Measurements from ENCODE around the gene PRLH.

The PRLH gene

DNA sequence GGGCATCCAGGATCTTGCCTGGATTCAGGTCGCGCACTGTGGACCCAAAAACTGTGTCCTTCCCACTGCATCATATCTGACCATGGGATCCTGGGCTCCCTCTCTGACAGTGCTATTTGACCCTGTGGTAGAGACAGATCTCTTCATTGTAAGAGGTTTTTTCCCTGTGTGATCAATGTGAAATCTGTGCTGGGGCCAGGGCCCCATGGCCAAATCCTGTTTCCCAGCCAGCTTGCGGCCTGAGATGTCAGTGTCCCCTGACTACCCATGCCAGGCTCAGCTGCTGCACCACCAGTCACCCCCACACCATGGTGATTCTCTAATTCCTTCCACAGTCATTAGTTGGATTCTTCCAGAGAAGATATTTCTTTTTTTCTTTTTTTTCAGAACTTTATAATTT is 3.5 kb downstream of the PRLH start:
- Histone ChIP-seq H3K36me3 (ENCODE audit: insufficient read depth, low read depth, low read length) (no peaks in the 10 kb centered on the region), H3K27me3 (ENCODE audit: insufficient read depth, low read length) (no peaks in the 10 kb centered on the region), H3K27ac (ENCODE audit: low read length) (no peak overlapping the region), H3K9me3 (ENCODE audit: insufficient read depth, low read depth, low read length) (no peaks in the 10 kb centered on the region), H3K9ac (ENCODE audit: low read depth, low read length) (no peak overlapping the region), H3K4me3 (ENCODE audit: low read length) (no peak overlapping the region), H3K4me1 (ENCODE audit: insufficient read depth, low read length) (peaks cover 3% of the 10 kb centered on the region; the same call in 1 of the 2 replicates)

DNA sequence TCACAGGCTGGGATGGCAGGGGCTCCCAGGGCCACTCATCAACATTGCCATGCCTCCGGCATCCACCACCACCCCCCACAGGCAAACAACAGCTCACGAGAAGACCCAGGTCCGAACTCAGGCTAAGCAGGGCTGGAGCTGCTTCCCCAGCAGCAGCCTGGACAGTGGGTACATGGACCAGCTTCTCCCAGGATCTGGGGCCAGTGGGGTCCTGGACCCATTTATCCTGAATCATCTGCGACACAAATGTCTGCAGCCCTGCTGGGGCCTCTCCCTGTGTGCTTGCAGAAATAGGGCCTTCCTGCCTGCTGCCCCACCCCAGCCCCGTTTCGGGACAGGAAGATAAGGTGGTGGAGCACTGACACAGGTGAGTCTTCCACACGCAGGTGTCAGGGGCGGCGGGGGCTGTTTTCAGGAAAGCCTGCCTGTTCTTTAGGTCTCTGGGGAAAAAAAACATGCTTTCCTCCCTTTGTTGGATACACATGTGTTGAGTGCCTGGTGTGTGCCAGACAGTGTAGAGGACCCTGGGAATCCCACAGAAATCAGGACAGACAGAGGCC is 4.5 kb downstream of the PRLH start:
- H3K4me3 ChIP-seq (ENCODE audit: low read length), result no peak overlapping the region
- no peak overlapping the region for H3K9ac ChIP-seq (ENCODE audit: low read depth, low read length)
- no peaks in the 10 kb centered on the region for H3K27me3 ChIP-seq (ENCODE audit: insufficient read depth, low read length)
- H3K27ac ChIP-seq (ENCODE audit: low read length), result no peak overlapping the region
- no peaks in the 10 kb centered on the region for H3K9me3 ChIP-seq (ENCODE audit: insufficient read depth, low read depth, low read length)
- H3K4me1 ChIP-seq (ENCODE audit: insufficient read depth, low read length), result peaks cover 3% of the 10 kb centered on the region; the same call in 1 of the 2 replicates
- H3K36me3 ChIP-seq (ENCODE audit: insufficient read depth, low read depth, low read length), result no peaks in the 10 kb centered on the region

DNA sequence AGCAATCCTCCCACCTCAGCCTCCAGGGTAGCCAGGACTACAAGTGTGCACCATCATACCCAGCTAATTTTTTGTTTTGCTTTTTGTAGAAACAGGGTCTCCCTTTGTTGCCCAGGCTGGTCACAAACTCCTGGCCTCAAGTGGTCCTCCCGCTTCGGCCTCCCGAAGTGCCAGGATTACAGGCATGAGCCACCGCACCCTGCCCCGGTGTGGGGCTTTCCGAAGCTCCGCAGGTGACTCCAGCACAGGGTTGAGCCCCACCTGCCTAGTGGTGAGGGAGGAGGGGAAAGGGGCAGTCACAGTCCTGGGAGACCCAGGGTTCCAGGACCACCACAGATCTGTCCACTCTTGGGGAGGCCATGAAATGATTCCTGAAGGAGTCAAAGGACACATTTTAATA is 5.2 kb downstream of the PRLH start:
- no peak overlapping the region for H3K4me3 ChIP-seq (ENCODE audit: low read length)
- H3K4me1 ChIP-seq (ENCODE audit: insufficient read depth, low read length), result peaks cover 3% of the 10 kb centered on the region; the same call in 1 of the 2 replicates
- H3K27ac ChIP-seq (ENCODE audit: low read length), result no peak overlapping the region
- H3K36me3 ChIP-seq (ENCODE audit: insufficient read depth, low read depth, low read length), result no peaks in the 10 kb centered on the region
- H3K9ac ChIP-seq (ENCODE audit: low read depth, low read length), result no peak overlapping the region
- no peaks in the 10 kb centered on the region for H3K9me3 ChIP-seq (ENCODE audit: insufficient read depth, low read depth, low read length)
- H3K27me3 ChIP-seq (ENCODE audit: insufficient read depth, low read length), result no peaks in the 10 kb centered on the region

GRCh38 chr2:237572021-237572741 is 5.8 kb downstream of the PRLH start:
- H3K27ac ChIP-seq (ENCODE audit: low read length), result no peak overlapping the region
- H3K36me3 ChIP-seq (ENCODE audit: insufficient read depth, low read depth, low read length), result no peaks in the 10 kb centered on the region
- H3K27me3 ChIP-seq (ENCODE audit: insufficient read depth, low read length), result no peaks in the 10 kb centered on the region
- H3K9ac ChIP-seq (ENCODE audit: low read depth, low read length), result no peak overlapping the region
- no peaks in the 10 kb centered on the region for H3K9me3 ChIP-seq (ENCODE audit: insufficient read depth, low read depth, low read length)
- H3K4me3 ChIP-seq (ENCODE audit: low read length), result no peak overlapping the region
- H3K4me1 ChIP-seq (ENCODE audit: insufficient read depth, low read length), result peaks cover 3% of the 10 kb centered on the region; the same call in 1 of the 2 replicates

GRCh38 chr2:237572742-237573101 is 6.3 kb downstream of the PRLH start:
- Histone ChIP-seq H3K36me3 (ENCODE audit: insufficient read depth, low read depth, low read length) (no peaks in the 10 kb centered on the region), H3K27ac (ENCODE audit: low read length) (no peak overlapping the region), H3K27me3 (ENCODE audit: insufficient read depth, low read length) (no peaks in the 10 kb centered on the region), H3K4me1 (ENCODE audit: insufficient read depth, low read length) (peaks cover 3% of the 10 kb centered on the region; the same call in 1 of the 2 replicates), H3K9me3 (ENCODE audit: insufficient read depth, low read depth, low read length) (no peaks in the 10 kb centered on the region), H3K9ac (ENCODE audit: low read depth, low read length) (no peak overlapping the region), H3K4me3 (ENCODE audit: low read length) (no peak overlapping the region)

GRCh38 chr2:237573721-237574415 is 7.5 kb downstream of the PRLH start:
- H3K36me3 ChIP-seq (ENCODE audit: insufficient read depth, low read depth, low read length), result no peaks in the 10 kb centered on the region
- H3K4me1 ChIP-seq (ENCODE audit: insufficient read depth, low read length), result peaks cover 3% of the 10 kb centered on the region; the same call in 1 of the 2 replicates
- H3K27me3 ChIP-seq (ENCODE audit: insufficient read depth, low read length), result no peaks in the 10 kb centered on the region
- H3K27ac ChIP-seq (ENCODE audit: low read length), result no peak overlapping the region
- no peak overlapping the region for H3K9ac ChIP-seq (ENCODE audit: low read depth, low read length)
- no peaks in the 10 kb centered on the region for H3K9me3 ChIP-seq (ENCODE audit: insufficient read depth, low read depth, low read length)
- no peak overlapping the region for H3K4me3 ChIP-seq (ENCODE audit: low read length)

- Histone ChIP-seq H3K36me3 (ENCODE audit: insufficient read depth, low read depth, low read length) (no peaks in the 10 kb centered on the region), H3K27ac (ENCODE audit: low read length) (no peak overlapping the region), H3K4me3 (ENCODE audit: low read length) (no peak overlapping the region), H3K9me3 (ENCODE audit: insufficient read depth, low read depth, low read length) (no peaks in the 10 kb centered on the region), H3K4me1 (ENCODE audit: insufficient read depth, low read length) (peaks cover 3% of the 10 kb centered on the region; the same call in 1 of the 2 replicates), H3K27me3 (ENCODE audit: insufficient read depth, low read length) (no peaks in the 10 kb centered on the region), H3K9ac (ENCODE audit: low read depth, low read length) (no peak overlapping the region)
Measured at GRCh38 chr2:237574467-237574866, 8.1 kb downstream of the PRLH start.

- Histone ChIP-seq H3K27me3 (ENCODE audit: insufficient read depth, low read length) (no peaks in the 10 kb centered on the region), H3K27ac (ENCODE audit: low read length) (no peak overlapping the region), H3K36me3 (ENCODE audit: insufficient read depth, low read depth, low read length) (no peaks in the 10 kb centered on the region), H3K4me1 (ENCODE audit: insufficient read depth, low read length) (peaks cover 3% of the 10 kb centered on the region; the same call in 1 of the 2 replicates), H3K4me3 (ENCODE audit: low read length) (no peak overlapping the region), H3K9me3 (ENCODE audit: insufficient read depth, low read depth, low read length) (no peaks in the 10 kb centered on the region), H3K9ac (ENCODE audit: low read depth, low read length) (no peak overlapping the region)
Measured at GRCh38 chr2:237574894-237575868, 8.8 kb downstream of the PRLH start.

- Histone ChIP-seq H3K9ac (ENCODE audit: low read depth, low read length) (no peak overlapping the region), H3K27me3 (ENCODE audit: insufficient read depth, low read length) (no peaks in the 10 kb centered on the region), H3K9me3 (ENCODE audit: insufficient read depth, low read depth, low read length) (no peaks in the 10 kb centered on the region), H3K4me3 (ENCODE audit: low read length) (no peak overlapping the region), H3K4me1 (ENCODE audit: insufficient read depth, low read length) (peaks cover 3% of the 10 kb centered on the region; the same call in 1 of the 2 replicates), H3K27ac (ENCODE audit: low read length) (no peak overlapping the region), H3K36me3 (ENCODE audit: insufficient read depth, low read depth, low read length) (no peaks in the 10 kb centered on the region)
Measured at GRCh38 chr2:237575869-237576862, 9.8 kb downstream of the PRLH start.

DNA sequence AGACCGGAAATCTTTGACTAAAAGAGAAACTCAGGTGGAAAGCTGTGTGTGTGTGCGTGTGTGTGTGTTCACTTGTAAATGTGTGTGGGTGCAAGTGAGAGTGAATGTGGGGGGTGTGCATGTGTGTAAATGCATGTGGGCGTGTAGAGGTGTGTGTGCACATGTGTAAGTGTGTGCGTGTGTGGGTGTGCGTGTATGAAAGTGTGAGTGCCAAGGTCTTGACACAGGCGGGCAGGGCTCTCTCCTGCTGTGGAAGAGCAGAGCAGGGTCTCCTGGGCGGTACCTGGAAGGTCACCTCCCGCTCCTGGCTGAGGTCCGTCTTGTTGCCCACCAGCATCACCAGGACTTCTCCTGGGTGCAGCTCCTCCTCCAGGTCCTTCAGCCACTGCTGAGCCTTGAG is 10.6 kb downstream of the PRLH start:
- H3K4me1 ChIP-seq (ENCODE audit: insufficient read depth, low read length), result peaks cover 5% of the 10 kb centered on the region; the same call in 1 of the 2 replicates
- no peaks in the 10 kb centered on the region for H3K9me3 ChIP-seq (ENCODE audit: insufficient read depth, low read depth, low read length)
- no peaks in the 10 kb centered on the region for H3K36me3 ChIP-seq (ENCODE audit: insufficient read depth, low read depth, low read length)
- H3K27ac ChIP-seq (ENCODE audit: low read length), result no peak overlapping the region
- no peak overlapping the region for H3K4me3 ChIP-seq (ENCODE audit: low read length)
- H3K9ac ChIP-seq (ENCODE audit: low read depth, low read length), result no peak overlapping the region
- H3K27me3 ChIP-seq (ENCODE audit: insufficient read depth, low read length), result no peaks in the 10 kb centered on the region

Measured in iPS-20b (cell line).